ENCODE measurements around the gene COL9A2. TPM values are rescaled to one million over a fixed set of nuclear protein-coding genes. Genes with fewer than 3 reads are reported as not detected.

Gene COL9A2
- total RNA-seq, 2 donors from 2014 or later, result 0.59 to 1.2 TPM

GRCh38 chr1:40317394-40318074 lies 448 bp upstream of the COL9A2 start:
- TF ChIP-seq CTCF (IDR thresholded peaks at IDR 0.05), result no peak
- DNase-seq (ENCODE audit: low spot score), result no peak
- peak overlapping the region in 1 of 2 donors; percentile 56 for H3K4me3 ChIP-seq
- H3K4me1 ChIP-seq, result peaks cover 0 to 26% of the 10 kb centered on the region in 2 donors
- no peak overlapping the region for H3K27ac ChIP-seq
- no peaks in the 10 kb centered on the region for H3K9me3 ChIP-seq
- peaks cover 3 to 14% of the 10 kb centered on the region in 2 donors for H3K27me3 ChIP-seq
- H3K36me3 ChIP-seq, result no peaks in the 10 kb centered on the region

GRCh38 chr1:40315795-40316594 lies 1.1 kb downstream of the COL9A2 start:
- peaks cover 0 to 26% of the 10 kb centered on the region in 2 donors for H3K4me1 ChIP-seq
- no peak for DNase-seq (ENCODE audit: low spot score)
- H3K27me3 ChIP-seq, result peaks cover 3 to 14% of the 10 kb centered on the region in 2 donors
- H3K36me3 ChIP-seq, result no peaks in the 10 kb centered on the region
- H3K27ac ChIP-seq, result no peak overlapping the region
- no peak for TF ChIP-seq CTCF (IDR thresholded peaks at IDR 0.05)
- H3K9me3 ChIP-seq, result no peaks in the 10 kb centered on the region
- peak overlapping the region; percentile 21 to 56 for H3K4me3 ChIP-seq

- H3K27me3 ChIP-seq, result peaks cover 3 to 14% of the 10 kb centered on the region in 2 donors
- no peak overlapping the region for H3K27ac ChIP-seq
- peak; percentile 81 to 95 for TF ChIP-seq CTCF (IDR thresholded peaks at IDR 0.05)
Measured at GRCh38 chr1:40315239-40315794, 1.8 kb downstream of the COL9A2 start.

GRCh38 chr1:40314721-40315238 lies 2.3 kb downstream of the COL9A2 start:
- Histone ChIP-seq H3K36me3 (no peaks in the 10 kb centered on the region), H3K27me3 (peaks cover 3 to 14% of the 10 kb centered on the region in 2 donors), H3K4me1 (peaks cover 0 to 26% of the 10 kb centered on the region in 2 donors), H3K4me3 (peak overlapping the region in 1 of 2 donors; percentile 56), H3K27ac (no peak overlapping the region), H3K9me3 (no peaks in the 10 kb centered on the region)
- no peak for TF ChIP-seq CTCF (IDR thresholded peaks at IDR 0.05)
- no peak for DNase-seq (ENCODE audit: low spot score)

More at GRCh38 chr1:40315239-40315794, 1.8 kb downstream of the COL9A2 start:
- DNase-seq (ENCODE audit: low spot score), result peak; percentile 85
- peaks cover 0 to 26% of the 10 kb centered on the region in 2 donors for H3K4me1 ChIP-seq
- H3K36me3 ChIP-seq, result no peaks in the 10 kb centered on the region
- H3K9me3 ChIP-seq, result no peaks in the 10 kb centered on the region
- H3K4me3 ChIP-seq, result peak overlapping the region; percentile 21 to 56

GRCh38 chr1:40313958-40314720 lies 2.9 kb downstream of the COL9A2 start:
- Histone ChIP-seq H3K4me1 (peaks cover 0 to 26% of the 10 kb centered on the region in 2 donors), H3K27me3 (peaks cover 3 to 14% of the 10 kb centered on the region in 2 donors), H3K27ac (no peak overlapping the region), H3K4me3 (no peak overlapping the region), H3K9me3 (no peaks in the 10 kb centered on the region), H3K36me3 (no peaks in the 10 kb centered on the region)
- no peak for TF ChIP-seq CTCF (IDR thresholded peaks at IDR 0.05)
- DNase-seq (ENCODE audit: low spot score), result no peak
